ENCODE data around the gene YEATS4.

YEATS4 gene

DNA sequence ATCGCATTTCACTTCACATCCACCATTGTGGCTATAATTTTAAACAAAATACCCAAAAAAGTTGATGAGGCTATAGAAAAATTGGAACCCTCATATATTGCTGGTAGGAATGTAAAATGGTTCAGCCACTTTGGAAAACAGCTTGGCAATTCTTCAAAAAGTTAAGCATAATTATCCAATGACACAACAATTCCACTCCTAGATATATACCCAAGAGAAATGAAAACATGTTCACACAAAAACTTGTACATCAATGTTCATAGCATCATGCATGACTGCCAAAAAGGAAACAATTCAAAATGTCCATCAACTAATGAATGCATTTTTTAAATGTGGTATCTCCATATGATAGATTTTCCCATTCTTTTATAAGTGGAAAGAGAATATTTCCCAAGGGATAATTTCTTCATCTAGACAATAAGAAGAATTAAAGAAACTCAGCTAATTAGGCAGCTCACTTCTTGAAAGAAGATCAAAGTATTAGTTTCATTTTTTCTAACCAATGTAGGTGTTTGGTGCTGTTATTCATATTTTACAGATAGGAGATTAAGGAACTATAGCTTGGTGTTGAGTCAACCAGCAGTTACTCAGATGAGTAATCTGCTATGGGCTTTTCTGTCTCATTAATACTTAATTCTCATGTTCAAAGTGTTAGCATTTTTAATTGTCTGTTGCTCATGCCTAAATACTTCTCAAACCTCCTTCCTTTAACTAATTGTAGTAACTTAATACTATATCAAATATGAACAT, 32.8 kb downstream of the YEATS4 start:
- DNase-seq: no peak

DNA sequence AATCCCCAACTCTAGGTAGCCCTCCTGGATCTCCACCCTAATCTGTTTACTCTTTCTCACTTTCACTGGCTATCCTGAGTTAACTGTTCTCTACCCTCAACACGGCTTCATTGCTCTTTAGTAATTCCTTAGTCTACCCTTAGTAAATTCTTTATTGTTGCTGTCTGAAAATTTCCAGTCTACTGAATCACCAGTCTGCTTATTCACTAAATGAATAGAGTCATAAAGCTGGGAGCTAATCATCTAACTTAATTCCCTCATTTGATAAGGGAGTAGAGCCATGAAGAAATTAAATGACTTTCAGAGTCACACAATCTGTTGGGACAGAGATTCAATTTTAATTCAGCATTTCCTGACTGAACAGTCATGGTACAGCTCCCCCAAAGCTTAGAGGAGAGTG, 36.5 kb downstream of the YEATS4 start:
- no peak for DNase-seq

DNA sequence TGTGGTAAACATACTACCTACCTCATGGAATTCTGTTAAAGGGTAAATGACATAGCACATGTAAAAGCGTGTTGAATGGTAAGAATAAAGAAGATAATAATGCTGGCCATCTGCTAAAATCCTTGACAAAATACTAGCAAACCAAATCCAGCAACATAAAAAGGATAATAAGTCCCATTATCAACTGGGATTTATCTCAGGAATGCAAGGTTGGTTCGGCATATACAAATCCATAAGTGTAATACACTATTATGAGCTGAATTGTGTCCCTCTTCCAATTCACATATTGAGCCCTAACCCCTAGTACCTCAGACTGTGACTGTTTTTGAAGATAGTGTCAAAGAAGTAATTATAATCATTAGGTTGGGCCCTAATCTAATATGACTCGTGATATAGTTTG, 37.4 kb downstream of the YEATS4 start:
- DNase-seq: no peak

- no peak for DNase-seq
These were observed 38.4 kb downstream of the YEATS4 start for GRCh38 chr12:69397978-69398377.

DNA sequence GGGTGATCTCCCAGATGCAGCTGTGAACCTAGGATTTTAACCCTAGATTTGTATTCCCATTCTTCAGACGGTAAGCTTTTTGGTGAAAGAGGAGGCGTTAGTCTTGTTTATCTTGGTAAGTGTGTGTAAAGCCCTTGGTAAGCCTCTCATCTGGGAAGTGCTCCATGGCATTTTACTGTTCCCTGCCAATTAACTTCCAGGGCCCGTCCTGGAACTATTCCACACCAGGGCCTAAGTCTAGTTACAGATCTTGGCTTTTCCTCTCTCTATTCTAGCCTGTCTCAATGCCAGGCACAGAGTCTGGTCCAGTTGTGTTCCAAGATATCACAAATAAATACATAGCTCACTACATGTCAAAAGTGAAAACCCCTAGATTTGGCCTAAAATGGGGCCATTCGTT, 42.4 kb downstream of the YEATS4 start:
- DNase-seq: no peak

GRCh38 chr12:69404851-69405565, 45.5 kb downstream of the YEATS4 start:
- DNase-seq: no peak

- no peak for DNase-seq
These were observed 46.0 kb downstream of the YEATS4 start for GRCh38 chr12:69405566-69405865.

DNA sequence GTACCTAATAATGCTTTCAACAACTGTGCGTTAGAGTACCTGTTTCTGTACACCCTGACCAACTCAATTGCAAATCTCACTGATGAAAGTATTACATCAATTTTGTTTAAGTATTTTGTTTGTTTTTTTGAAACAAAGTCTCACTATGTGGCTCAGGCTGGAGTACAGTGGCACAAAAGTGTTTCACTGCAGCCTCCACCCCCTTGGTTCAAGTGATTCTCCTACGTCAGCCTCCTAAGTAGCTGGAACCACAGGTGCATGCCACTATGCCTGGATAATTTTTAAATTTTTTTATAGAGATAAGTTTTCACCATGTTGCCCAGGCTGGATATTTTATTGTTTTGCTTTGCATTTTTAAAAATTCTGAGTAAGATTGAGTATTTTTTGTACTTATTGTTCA, 46.7 kb downstream of the YEATS4 start:
- no peak for DNase-seq

DNA sequence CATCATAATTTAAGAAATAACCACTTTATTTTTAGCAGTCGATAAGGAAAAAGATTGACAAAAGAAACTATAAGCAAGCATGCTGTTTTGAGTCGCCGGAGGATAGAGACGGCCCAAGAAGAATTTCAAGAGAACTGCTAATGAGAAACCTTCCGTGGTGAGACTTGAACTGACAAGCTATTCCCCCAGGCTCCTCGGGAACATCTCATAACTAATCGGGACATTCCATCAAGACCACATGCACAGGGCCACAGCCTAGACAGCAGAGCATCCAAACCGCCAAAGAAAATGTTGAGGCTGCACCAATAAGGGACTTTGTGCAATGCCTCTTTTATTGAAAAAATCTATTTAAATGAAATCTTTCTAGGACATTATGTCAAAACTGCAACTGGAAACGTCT, 51.0 kb downstream of the YEATS4 start:
- no peak for DNase-seq

- no peak for DNase-seq
These were observed 53.1 kb downstream of the YEATS4 start for GRCh38 chr12:69412655-69413054.

DNA sequence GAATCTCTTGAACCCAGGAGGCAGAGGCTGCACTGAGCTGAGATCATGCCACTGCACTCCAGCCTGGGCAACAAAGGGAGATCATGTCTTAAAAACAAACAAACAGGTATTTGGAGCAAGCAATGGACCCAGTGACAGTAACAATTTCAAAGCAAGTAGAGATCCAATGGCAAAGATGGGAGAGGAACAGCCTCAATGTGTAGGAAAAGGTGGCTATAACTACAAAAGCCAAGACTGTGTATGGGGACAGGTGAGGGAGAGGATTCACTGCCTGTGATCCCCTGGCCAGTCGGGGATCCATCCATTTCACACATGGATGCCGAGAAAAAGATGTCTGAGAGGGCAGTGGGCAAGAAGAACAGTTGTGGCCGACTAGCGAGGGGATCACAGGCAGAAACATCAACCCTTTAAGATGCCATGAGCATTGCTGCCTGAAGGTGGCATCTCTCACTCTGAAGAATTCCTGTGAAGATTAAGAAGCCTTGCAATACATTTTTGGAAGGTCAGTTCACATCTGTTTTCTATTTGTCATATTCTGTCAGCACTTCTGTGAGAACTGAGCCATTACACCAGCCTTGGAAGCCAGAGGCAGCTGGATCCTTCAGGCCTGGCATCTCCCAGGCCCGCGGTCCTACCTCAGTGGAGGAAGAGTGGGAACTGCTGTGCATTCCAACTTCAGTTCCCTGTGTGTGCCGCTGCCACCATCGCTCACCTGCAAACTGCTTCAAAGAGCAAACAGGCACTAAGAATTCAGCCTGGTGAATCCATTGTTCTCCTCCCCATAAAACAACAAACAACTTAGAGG, 56.1 kb downstream of the YEATS4 start:
- DNase-seq: no peak

- DNase-seq: no peak
These were observed 57.7 kb downstream of the YEATS4 start for GRCh38 chr12:69417231-69417630.

GRCh38 chr12:69417741-69418167, 58.2 kb downstream of the YEATS4 start:
- DNase-seq: no peak

GRCh38 chr12:69419701-69420100, 60.2 kb downstream of the YEATS4 start:
- DNase-seq: no peak

GRCh38 chr12:69421548-69421947, 62.0 kb downstream of the YEATS4 start:
- no peak for DNase-seq

GRCh38 chr12:69423037-69423905, 63.7 kb downstream of the YEATS4 start:
- no peak for DNase-seq

- no peak for DNase-seq
These were observed 65.9 kb downstream of the YEATS4 start for GRCh38 chr12:69425417-69425816.

GRCh38 chr12:69428351-69429073, 69.0 kb downstream of the YEATS4 start:
- no peak for DNase-seq

DNA sequence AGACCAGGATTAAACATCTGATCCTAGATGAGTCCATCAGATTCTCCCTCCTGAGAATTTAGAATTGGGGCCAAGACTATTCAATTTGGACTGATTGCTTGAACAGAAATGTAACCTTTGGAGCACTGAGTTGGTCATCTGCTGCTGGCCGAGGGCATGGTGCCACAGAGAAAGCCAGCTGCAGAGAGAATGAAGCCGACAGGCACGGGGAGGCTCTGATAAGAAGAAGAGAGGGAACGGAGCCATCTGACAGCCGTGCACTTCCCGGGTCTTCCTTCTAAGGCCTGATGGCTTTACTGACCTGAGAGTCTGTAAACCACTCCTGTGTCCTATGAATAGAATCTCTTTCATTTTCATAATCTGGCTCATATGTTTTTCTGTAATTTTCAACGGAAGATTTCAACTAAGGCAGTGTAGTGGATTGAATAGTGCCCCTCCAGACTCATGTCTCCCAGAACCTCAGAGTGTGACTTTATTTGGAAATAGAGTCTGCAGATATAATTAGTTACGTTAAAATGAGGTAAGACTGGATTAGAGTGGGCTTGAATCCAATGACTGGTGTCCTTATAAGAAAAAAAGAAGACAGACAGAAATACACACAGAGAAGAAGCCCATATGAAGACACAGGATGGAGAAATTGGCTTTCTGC, 71.5 kb downstream of the YEATS4 start:
- no peak for DNase-seq

GRCh38 chr12:69431591-69432222, 72.2 kb downstream of the YEATS4 start:
- DNase-seq: no peak

GRCh38 chr12:69433653-69434052, 74.1 kb downstream of the YEATS4 start:
- no peak for DNase-seq
